Astrocyte (in vitro differentiated cells and primary cell): ENCODE measurements around the gene TMUB2. TPM values are rescaled to one million over a fixed set of nuclear protein-coding genes. Genes with fewer than 3 reads are reported as not detected.
"Not testable (repeated sequence)": the region's sequence is repeated elsewhere in the genome, so short reads cannot be mapped to it uniquely, and the experiment has no call there.

Experiments used
- DNase-seq: peaks from one replicate; pipeline ENCODE4 v3.0.0-alpha.2; 2010; ENCODE audit warnings: low read depth
- FAIRE-seq: peaks from 2 replicates; lab custom pipeline; 2011; peaks lifted over from hg19 to GRCh38; lab: Jason Lieb, UNC
- H2AFZ ChIP-seq: 2 replicates; pipeline ENCODE4 v1.6.0; 2012; ENCODE audit warnings: low read depth, low read length, inconsistent platforms
- H3K27ac ChIP-seq: 2 replicates; pipeline ENCODE4 v1.5.1; 2011; ENCODE audit warnings: low read depth, low read length, inconsistent platforms
- H3K27me3 ChIP-seq: 2 replicates; pipeline ENCODE4 v1.6.0; 2011; ENCODE audit warnings: low read length, inconsistent platforms; ENCODE audit not compliant: insufficient read depth
- H3K36me3 ChIP-seq: 2 replicates; pipeline ENCODE4 v1.5.1; 2011; ENCODE audit warnings: low read length, inconsistent platforms; ENCODE audit not compliant: insufficient read depth
- H3K4me1 ChIP-seq: 2 replicates; pipeline ENCODE4 v1.5.1; 2011; ENCODE audit warnings: low read length, inconsistent platforms; ENCODE audit not compliant: insufficient read depth
- H3K4me2 ChIP-seq: 2 replicates; pipeline ENCODE4 v1.6.0; 2012; ENCODE audit warnings: low read length, inconsistent platforms
- H3K4me3 ChIP-seq: 2 replicates; pipeline ENCODE4 v1.5.1; 2011; ENCODE audit warnings: low read depth, mild to moderate bottlenecking, low read length, inconsistent platforms; ENCODE audit not compliant: insufficient read depth
- H3K79me2 ChIP-seq: 2 replicates; pipeline ENCODE4 v1.6.0; 2012; ENCODE audit warnings: mild to moderate bottlenecking, low read length, inconsistent platforms; ENCODE audit not compliant: insufficient read depth
- H3K9ac ChIP-seq: 2 replicates; pipeline ENCODE4 v1.6.0; 2012; ENCODE audit warnings: mild to moderate bottlenecking, low read length, inconsistent platforms
- H3K9me3 ChIP-seq: 2 replicates; pipeline ENCODE4 v1.5.1; 2012; ENCODE audit warnings: low read depth, mild to moderate bottlenecking, low read length, inconsistent platforms; ENCODE audit not compliant: insufficient read depth
- H4K20me1 ChIP-seq: 2 replicates; pipeline ENCODE4 v1.6.0; 2012; ENCODE audit warnings: low read length, inconsistent platforms; ENCODE audit not compliant: insufficient read depth
- H3K27ac Mint-ChIP-seq: one replicate; pipeline ENCODE4 v1.8.0; 2021; ENCODE audit warnings: mild to moderate bottlenecking, mixed read lengths; ENCODE audit not compliant: unreplicated experiment
- H3K27me3 Mint-ChIP-seq: one replicate; pipeline ENCODE4 v1.8.0; 2021; ENCODE audit warnings: low read depth, mixed read lengths; ENCODE audit not compliant: unreplicated experiment
- H3K36me3 Mint-ChIP-seq: one replicate; pipeline ENCODE4 v1.8.0; 2021; ENCODE audit warnings: low read depth, mixed read lengths; ENCODE audit not compliant: unreplicated experiment
- H3K4me1 Mint-ChIP-seq: one replicate; pipeline ENCODE4 v1.8.0; 2021; ENCODE audit warnings: low read depth, mixed read lengths; ENCODE audit not compliant: unreplicated experiment
- H3K4me3 Mint-ChIP-seq: one replicate; pipeline ENCODE4 v1.8.0; 2021; ENCODE audit warnings: mild to moderate bottlenecking, moderate library complexity, mixed read lengths; ENCODE audit not compliant: unreplicated experiment
- H3K9me3 Mint-ChIP-seq: one replicate; pipeline ENCODE4 v1.8.0; 2021; ENCODE audit warnings: mild to moderate bottlenecking, mixed read lengths; ENCODE audit not compliant: unreplicated experiment
- CTCF ChIP-seq: IDR thresholded peaks from 2 replicates; pipeline ENCODE4 v1.5.1; 2011; ENCODE audit warnings: low read depth, mild to moderate bottlenecking, inconsistent platforms, low read length, moderate library complexity; ENCODE audit not compliant: insufficient read depth
- EZH2 ChIP-seq: IDR thresholded peaks from 2 replicates; pipeline ENCODE4 v1.6.1; 2012; ENCODE audit warnings: mild to moderate bottlenecking, low read length, inconsistent platforms; ENCODE audit not compliant: insufficient read depth
- total RNA-seq: library from RNA; stranded (reverse); gene quantifications from 2 replicates; pipeline ENCODE4 v1.2.1, GENCODE V29; 2021

The TMUB2 gene
- total RNA-seq, 1 donor from 2014 or later = 28.8 TPM

GRCh38 chr17:44233582-44233981 is 46.8 kb downstream of the TMUB2 start:
- Histone ChIP-seq H3K9ac (no peak overlapping the region), H3K27me3 (no peaks in the 10 kb centered on the region), H3K27ac (no peak overlapping the region), H3K9me3 (no peaks in the 10 kb centered on the region), H2AFZ (no peak overlapping the region), H3K4me2 (no peak overlapping the region), H3K36me3 (no peaks in the 10 kb centered on the region), H4K20me1 (no peaks in the 10 kb centered on the region), H3K4me1 (peaks cover 15% of the 10 kb centered on the region), H3K79me2 (no peaks in the 10 kb centered on the region), H3K4me3 (no peak overlapping the region)
- TF ChIP-seq CTCF (no peak), EZH2 (no peak)
- Mint-ChIP-seq H3K4me3 (no peak overlapping the region), H3K27me3 (peaks cover 12% of the 10 kb centered on the region), H3K27ac (no peak overlapping the region), H3K9me3 (peaks cover 4% of the 10 kb centered on the region), H3K36me3 (no peaks in the 10 kb centered on the region), H3K4me1 (peaks cover 10% of the 10 kb centered on the region)
- FAIRE-seq = no peak
- DNase-seq = no peak

GRCh38 chr17:44235583-44235936 is 48.8 kb downstream of the TMUB2 start:
- H3K4me3 ChIP-seq = no peak overlapping the region
- Mint-ChIP-seq H3K4me1 (peaks cover 10% of the 10 kb centered on the region), H3K4me3 (no peak overlapping the region), H3K27me3 (peaks cover 3% of the 10 kb centered on the region), H3K9me3 (no peaks in the 10 kb centered on the region), H3K27ac (no peak overlapping the region), H3K36me3 (no peaks in the 10 kb centered on the region)
- no peak overlapping the region for H2AFZ ChIP-seq
- TF ChIP-seq EZH2 = no peak
- no peak for TF ChIP-seq CTCF
- no peaks in the 10 kb centered on the region for H3K9me3 ChIP-seq
- peaks cover 15% of the 10 kb centered on the region for H3K4me1 ChIP-seq
- H3K79me2 ChIP-seq = no peaks in the 10 kb centered on the region
- H3K4me2 ChIP-seq = peak overlapping the region; percentile 73
- no peaks in the 10 kb centered on the region for H3K27me3 ChIP-seq
- peak overlapping the region; percentile 60 for H3K9ac ChIP-seq
- peak overlapping the region; percentile 68 for H3K27ac ChIP-seq
- DNase-seq (peak; percentile 81), FAIRE-seq (no peak)
- H4K20me1 ChIP-seq = no peaks in the 10 kb centered on the region
- no peaks in the 10 kb centered on the region for H3K36me3 ChIP-seq

- H3K79me2 ChIP-seq = no peaks in the 10 kb centered on the region
- H3K27ac Mint-ChIP-seq = no peak overlapping the region
- H3K27ac ChIP-seq = no peak overlapping the region
- no peak for DNase-seq
- TF ChIP-seq EZH2 (no peak), CTCF (no peak)
- H3K4me3 ChIP-seq = no peak overlapping the region
- H3K27me3 Mint-ChIP-seq = no peaks in the 10 kb centered on the region
- H3K9me3 ChIP-seq = no peaks in the 10 kb centered on the region
- no peaks in the 10 kb centered on the region for H3K36me3 ChIP-seq
- H3K4me2 ChIP-seq = no peak overlapping the region
- FAIRE-seq = no peak
- H2AFZ ChIP-seq = no peak overlapping the region
- H4K20me1 ChIP-seq = no peaks in the 10 kb centered on the region
- H3K36me3 Mint-ChIP-seq = no peaks in the 10 kb centered on the region
- H3K9ac ChIP-seq = no peak overlapping the region
- peaks cover 10% of the 10 kb centered on the region for H3K4me1 Mint-ChIP-seq
- H3K27me3 ChIP-seq = no peaks in the 10 kb centered on the region
- H3K9me3 Mint-ChIP-seq = no peaks in the 10 kb centered on the region
- H3K4me1 ChIP-seq = peaks cover 15% of the 10 kb centered on the region
- H3K4me3 Mint-ChIP-seq = no peak overlapping the region
These were observed 49.7 kb downstream of the TMUB2 start for GRCh38 chr17:44236444-44236991.

GRCh38 chr17:44237886-44238285 is 51.1 kb downstream of the TMUB2 start:
- not testable (repeated sequence) for H3K4me3 ChIP-seq, H3K9me3 ChIP-seq, H3K4me3 Mint-ChIP-seq, H2AFZ ChIP-seq, H3K9me3 Mint-ChIP-seq, H3K27ac ChIP-seq, H3K36me3 Mint-ChIP-seq, H3K27me3 ChIP-seq, H3K9ac ChIP-seq, H3K79me2 ChIP-seq, H3K27me3 Mint-ChIP-seq, H3K4me1 Mint-ChIP-seq, FAIRE-seq, H4K20me1 ChIP-seq, H3K36me3 ChIP-seq, H3K4me2 ChIP-seq, DNase-seq, H3K27ac Mint-ChIP-seq
- H3K4me1 ChIP-seq = peaks cover 15% of the 10 kb centered on the region
